AG04449 (cell line): ENCODE data around the gene SUGCT.

Experiments used
- CTCF ChIA-PET: fragments of 350-600 bp; formaldehyde crosslinking; extraction: SDS; loops from one replicate; lab custom pipeline; 2021; ENCODE audit warnings: antibody characterized with exemption; lab: Yijun Ruan, JAX
- POLR2A ChIA-PET: fragments of 400-600, 350-600 bp; formaldehyde crosslinking; extraction: SDS; loops from one replicate; lab custom pipeline; 2020; ENCODE audit warnings: antibody characterized with exemption, inconsistent platforms; lab: Yijun Ruan, JAX
- DNase-seq: peaks from one replicate; pipeline ENCODE4 v3.0.0-alpha.2; 2010; ENCODE audit warnings: low read depth, low spot score
- H3K4me3 ChIP-seq: 2 replicates; pipeline ENCODE4 v1.5.1; 2011; ENCODE audit warnings: low read depth, mild to moderate bottlenecking, control low read depth, low read length
- CTCF ChIP-seq: IDR thresholded peaks from one replicate; pipeline ENCODE4 v1.5.1; 2011; ENCODE audit warnings: mild to moderate bottlenecking, moderate library complexity, low read length, control low read depth, inconsistent platforms; ENCODE audit not compliant: insufficient read depth; ENCODE audit errors: missing control alignments

The SUGCT gene

GRCh38 chr7:40306596-40306995 is 171.8 kb downstream of the SUGCT start:
- POLR2A ChIA-PET, result interaction anchor here (0.7 to 1.6 kb wide), 2 partner anchors 93 to 164 kb away, joined by 3 to 5 read pairs; no protein-coding TSS in a partner anchor
- CTCF ChIA-PET, result no interaction called here
- H3K4me3 ChIP-seq, result no peak overlapping the region
- no peak for DNase-seq
- no peak for TF ChIP-seq CTCF

- ChIA-PET CTCF (interaction anchor here (1.0 kb wide), 1 partner anchor 19 kb away, joined by 3 read pairs; no protein-coding TSS in a partner anchor), POLR2A (no interaction called here)
- DNase-seq, result no peak
- H3K4me3 ChIP-seq, result no peak overlapping the region
- no peak for TF ChIP-seq CTCF
Measured at GRCh38 chr7:40310258-40310657, 175.5 kb downstream of the SUGCT start.

- no peak for TF ChIP-seq CTCF
- CTCF ChIA-PET, result interaction anchor here (0.7 to 2.5 kb wide), 3 partner anchors 10 to 79 kb away, joined by 3 to 7 read pairs (median 4); no protein-coding TSS in a partner anchor
- no peak for DNase-seq
- POLR2A ChIA-PET, result no interaction called here
- no peak overlapping the region for H3K4me3 ChIP-seq
Measured at GRCh38 chr7:40311307-40311706, 176.5 kb downstream of the SUGCT start.

- H3K4me3 ChIP-seq, result no peak overlapping the region
- DNase-seq, result no peak
- no peak for TF ChIP-seq CTCF
- CTCF ChIA-PET, result no interaction called here
- POLR2A ChIA-PET, result interaction anchor here (0.6 to 1.0 kb wide), 2 partner anchors 16 to 93 kb away, joined by 3 read pairs; no protein-coding TSS in a partner anchor
Measured at GRCh38 chr7:40315277-40315676, 180.5 kb downstream of the SUGCT start.

GRCh38 chr7:40316176-40316575 is 181.4 kb downstream of the SUGCT start:
- ChIA-PET POLR2A (no interaction called here), CTCF (interaction anchor here (1.8 kb wide), 1 partner anchor 10 kb away, joined by 5 read pairs; no protein-coding TSS in a partner anchor)
- no peak for DNase-seq
- H3K4me3 ChIP-seq, result no peak overlapping the region
- no peak for TF ChIP-seq CTCF

GRCh38 chr7:40324914-40325313 is 190.1 kb downstream of the SUGCT start:
- H3K4me3 ChIP-seq, result no peak overlapping the region
- CTCF ChIA-PET, result interaction anchor here (3.0 kb wide), 1 partner anchor 92 kb away, joined by 26 read pairs; no protein-coding TSS in a partner anchor
- TF ChIP-seq CTCF, result no peak
- no peak for DNase-seq
- POLR2A ChIA-PET, result interaction anchor here (0.7 kb wide), 1 partner anchor 39 kb away, joined by 3 read pairs; no protein-coding TSS in a partner anchor
